Mesenchymal stem cell (in vitro differentiated cells and primary cell): Measurements from ENCODE around the gene SCFD2.

Experiments used
- DNase-seq: peaks from one replicate; pipeline ENCODE4 v3.0.0-alpha.2; 2013
- H2AFZ ChIP-seq: one replicate; pipeline ENCODE4 v1.6.1; 2013; ENCODE audit warnings: low read depth, mild to moderate bottlenecking, control low read depth, inconsistent platforms, low read length, moderate library complexity
- H2AK5ac ChIP-seq: 2 replicates; pipeline ENCODE4 v1.6.1; 2013; ENCODE audit warnings: low read length, moderate library complexity, mild to moderate bottlenecking, inconsistent platforms; ENCODE audit not compliant: severe bottlenecking
- H2BK120ac ChIP-seq: one replicate; pipeline ENCODE4 v1.6.1; 2013; ENCODE audit warnings: low read depth, mild to moderate bottlenecking, inconsistent platforms, low read length, moderate library complexity
- H2BK12ac ChIP-seq, 2 experiments: one replicate each; pipeline ENCODE4 v1.6.1; 2013; ENCODE audit warnings: inconsistent platforms in 2 of 2, low read length in 2 of 2, mild to moderate bottlenecking in 2 of 2, moderate library complexity in 2 of 2, control low read depth in 1 of 2
- H2BK15ac ChIP-seq: one replicate; pipeline ENCODE4 v1.6.1; 2013; ENCODE audit warnings: mild to moderate bottlenecking, low read depth, inconsistent platforms; ENCODE audit not compliant: poor library complexity, severe bottlenecking
- H2BK5ac ChIP-seq: 2 replicates; pipeline ENCODE4 v1.6.1; 2013; ENCODE audit warnings: low read depth, mild to moderate bottlenecking, low read length, control low read depth, inconsistent platforms; ENCODE audit not compliant: poor library complexity, severe bottlenecking
- H3K14ac ChIP-seq, 2 experiments: one replicate each; pipeline ENCODE4 v1.6.1; 2013; ENCODE audit warnings: inconsistent platforms in 2 of 2, low read length in 2 of 2, control low read depth in 1 of 2, mild to moderate bottlenecking in 1 of 2, moderate library complexity in 1 of 2
- H3K18ac ChIP-seq, 2 experiments: one replicate each; pipeline ENCODE4 v1.6.1; 2013; ENCODE audit warnings: inconsistent platforms in 2 of 2, low read length in 2 of 2, control low read depth in 1 of 2, low read depth in 1 of 2, mild to moderate bottlenecking in 1 of 2
- H3K23ac ChIP-seq, 2 experiments: one replicate each; pipeline ENCODE4 v1.6.1; 2013; ENCODE audit warnings: inconsistent platforms in 2 of 2, low read length in 2 of 2, mild to moderate bottlenecking in 2 of 2, moderate library complexity in 2 of 2, control low read depth in 1 of 2
- H3K27ac ChIP-seq: 2 replicates; pipeline ENCODE4 v1.5.1; 2013; ENCODE audit warnings: mild to moderate bottlenecking, moderate library complexity, low read length, control low read depth, inconsistent platforms; ENCODE audit not compliant: poor library complexity, severe bottlenecking
- H3K27me3 ChIP-seq, 2 experiments: 2 replicates each; pipeline versions ENCODE4 v1.6.1 to v1.7.0; 2013; ENCODE audit warnings: low read length in 2 of 2, mild to moderate bottlenecking in 2 of 2, moderate library complexity in 2 of 2, control low read depth in 1 of 2, inconsistent platforms in 1 of 2; ENCODE audit not compliant: control insufficient read depth in 1 of 2, insufficient read depth in 1 of 2
- H3K36me3 ChIP-seq, 2 experiments: 2 replicates each; pipeline versions ENCODE4 v1.6.1 to v1.7.0; 2013; ENCODE audit warnings: low read length in 2 of 2, control low read depth in 1 of 2, inconsistent platforms in 1 of 2, low read depth in 1 of 2, mild to moderate bottlenecking in 1 of 2; ENCODE audit not compliant: insufficient read depth in 2 of 2, control insufficient read depth in 1 of 2
- H3K4ac ChIP-seq, 2 experiments: one replicate each; pipeline ENCODE4 v1.6.1; 2013; ENCODE audit warnings: inconsistent platforms in 2 of 2, low read length in 2 of 2, mild to moderate bottlenecking in 2 of 2, moderate library complexity in 2 of 2, control low read depth in 1 of 2, low read depth in 1 of 2
- H3K4me1 ChIP-seq: 2 replicates; pipeline ENCODE4 v1.6.1; 2013; ENCODE audit warnings: low read depth, low read length, control low read depth; ENCODE audit not compliant: control insufficient read depth, insufficient read depth
- H3K4me2 ChIP-seq: 2 replicates; pipeline ENCODE4 v1.6.1; 2013; ENCODE audit warnings: low read length, mild to moderate bottlenecking, inconsistent platforms; ENCODE audit not compliant: poor library complexity, severe bottlenecking
- H3K4me3 ChIP-seq, 2 experiments: 2 replicates each; pipeline versions ENCODE4 v1.5.1 to v1.7.0; 2013; ENCODE audit warnings: low read length in 2 of 2, mild to moderate bottlenecking in 2 of 2, control low read depth in 1 of 2, low read depth in 1 of 2; ENCODE audit not compliant: insufficient read depth in 1 of 2
- H3K79me1 ChIP-seq: replicated peaks from 2 replicates; pipeline ENCODE4 v1.6.1; 2013; ENCODE audit warnings: mild to moderate bottlenecking, control low read depth, low read length, inconsistent platforms; ENCODE audit not compliant: poor library complexity, severe bottlenecking
- H3K9ac ChIP-seq: 2 replicates; pipeline ENCODE4 v1.7.0; 2013; ENCODE audit warnings: mild to moderate bottlenecking, low read length, moderate library complexity
- H3K9me3 ChIP-seq: 2 replicates; pipeline ENCODE4 v1.7.0; 2013; ENCODE audit warnings: mild to moderate bottlenecking, low read length; ENCODE audit not compliant: control insufficient read depth
- H4K8ac ChIP-seq: one replicate; pipeline ENCODE4 v1.6.1; 2013; ENCODE audit warnings: inconsistent platforms, mild to moderate bottlenecking, low read length, moderate library complexity
- H4K91ac ChIP-seq: one replicate; pipeline ENCODE4 v1.6.1; 2013; ENCODE audit warnings: mild to moderate bottlenecking, low read length, inconsistent platforms
- WGBS: methylation state at CpG from one replicate; pipeline ENCODE4 v1.1.7; 2013; ENCODE audit warnings: mixed read lengths; 5-methylcytosine and 5-hydroxymethylcytosine counted together

Gene SCFD2

GRCh38 chr4:53280846-53281245 is 85.0 kb downstream of the SCFD2 start:
- H3K14ac ChIP-seq, result no peak overlapping the region

GRCh38 chr4:53274609-53275268 is 91.1 kb downstream of the SCFD2 start:
- Histone ChIP-seq H2AFZ (no peak overlapping the region), H3K36me3 (peaks cover 0 to 8% of the 10 kb centered on the region in 2 experiments), H3K4me3 (no peak overlapping the region), H2BK5ac (no peak overlapping the region), H3K27me3 (no peaks in the 10 kb centered on the region), H3K9ac (no peak overlapping the region), H3K14ac (no peak overlapping the region), H3K4me1 (no peaks in the 10 kb centered on the region), H4K91ac (no peak overlapping the region), H2BK120ac (no peak overlapping the region), H2BK15ac (no peak overlapping the region), H2BK12ac (no peak overlapping the region), H2AK5ac (no peak overlapping the region), H3K9me3 (no peaks in the 10 kb centered on the region), H3K27ac (no peak overlapping the region), H3K4ac (no peak overlapping the region), H4K8ac (no peak overlapping the region), H3K4me2 (no peak overlapping the region), H3K79me1 (no peaks in the 10 kb centered on the region), H3K23ac (no peak overlapping the region), H3K18ac (no peak overlapping the region)
- 98% methylated on average over 5 of the region's 5 CpGs for WGBS
- no peak for DNase-seq

More at GRCh38 chr4:53280846-53281245, 85.0 kb downstream of the SCFD2 start:
- H2AFZ ChIP-seq, result no peak overlapping the region
- H2BK5ac ChIP-seq, result no peak overlapping the region
- peaks cover 5% of the 10 kb centered on the region for H3K79me1 ChIP-seq
- no peak overlapping the region for H3K4me2 ChIP-seq
- H2BK15ac ChIP-seq, result no peak overlapping the region
- no peak overlapping the region for H3K4me3 ChIP-seq
- no peaks in the 10 kb centered on the region for H3K4me1 ChIP-seq
- no peak for DNase-seq
- H3K9ac ChIP-seq, result no peak overlapping the region
- no peaks in the 10 kb centered on the region for H3K9me3 ChIP-seq
- peak overlapping the region; percentile 18 for H4K91ac ChIP-seq
- peak overlapping the region in 1 of 2 experiments; percentile 29 for H2BK12ac ChIP-seq
- no peak overlapping the region for H4K8ac ChIP-seq
- H3K4ac ChIP-seq, result no peak overlapping the region
- peaks cover 0 to 8% of the 10 kb centered on the region in 2 experiments for H3K36me3 ChIP-seq
- H2AK5ac ChIP-seq, result no peak overlapping the region
- 98% methylated on average over 5 of the region's 5 CpGs for WGBS
- H3K18ac ChIP-seq, result peak overlapping the region in 1 of 2 experiments; percentile 18
- no peak overlapping the region for H2BK120ac ChIP-seq
- H3K23ac ChIP-seq, result no peak overlapping the region
- no peak overlapping the region for H3K27ac ChIP-seq
- H3K27me3 ChIP-seq, result no peaks in the 10 kb centered on the region

GRCh38 chr4:53273726-53274125 is 92.1 kb downstream of the SCFD2 start:
- Histone ChIP-seq H2AFZ (no peak overlapping the region), H4K8ac (no peak overlapping the region), H3K9ac (no peak overlapping the region), H3K4me2 (no peak overlapping the region), H3K23ac (no peak overlapping the region), H3K18ac (no peak overlapping the region), H2BK15ac (no peak overlapping the region), H4K91ac (no peak overlapping the region), H3K4ac (no peak overlapping the region), H2BK12ac (no peak overlapping the region), H3K9me3 (no peaks in the 10 kb centered on the region), H2AK5ac (no peak overlapping the region), H3K14ac (no peak overlapping the region), H3K27me3 (no peaks in the 10 kb centered on the region), H3K4me1 (no peaks in the 10 kb centered on the region), H2BK120ac (no peak overlapping the region), H3K27ac (no peak overlapping the region), H2BK5ac (no peak overlapping the region), H3K79me1 (no peaks in the 10 kb centered on the region), H3K4me3 (no peak overlapping the region), H3K36me3 (peaks cover 0 to 11% of the 10 kb centered on the region in 2 experiments)
- 66% methylated on average over 2 of the region's 3 CpGs for WGBS
- DNase-seq, result no peak

GRCh38 chr4:53267026-53267425 is 98.8 kb downstream of the SCFD2 start:
- H2BK120ac ChIP-seq, result no peak overlapping the region
- peaks cover 6% of the 10 kb centered on the region for H3K79me1 ChIP-seq
- WGBS, result no CpG with 5 or more reads among the region's 4 CpGs

More at GRCh38 chr4:53267026-53267425, 98.8 kb downstream of the SCFD2 start:
- H4K8ac ChIP-seq, result no peak overlapping the region
- no peak overlapping the region for H3K9ac ChIP-seq
- H3K9me3 ChIP-seq, result no peaks in the 10 kb centered on the region
- H3K23ac ChIP-seq, result no peak overlapping the region
- peak; percentile 82 for DNase-seq
- H3K36me3 ChIP-seq, result peaks cover 8 to 23% of the 10 kb centered on the region in 2 experiments
- no peak overlapping the region for H2BK12ac ChIP-seq
- H2BK5ac ChIP-seq, result no peak overlapping the region
- no peak overlapping the region for H3K4me3 ChIP-seq
- no peak overlapping the region for H2AK5ac ChIP-seq
- H3K14ac ChIP-seq, result no peak overlapping the region
- no peak overlapping the region for H2BK15ac ChIP-seq
- no peak overlapping the region for H3K4ac ChIP-seq
- H2AFZ ChIP-seq, result no peak overlapping the region
- no peak overlapping the region for H3K4me2 ChIP-seq
- no peaks in the 10 kb centered on the region for H3K27me3 ChIP-seq
- no peak overlapping the region for H3K27ac ChIP-seq
- no peak overlapping the region for H3K18ac ChIP-seq
- H4K91ac ChIP-seq, result no peak overlapping the region
- no peaks in the 10 kb centered on the region for H3K4me1 ChIP-seq
